Endothelial cell of umbilical vein (primary cell): ENCODE data around the gene GPR61. TPM values are rescaled to one million over a fixed set of nuclear protein-coding genes. Genes with fewer than 3 reads are reported as not detected.

Source experiments
- BruUV-seq: library from RNA; stranded (reverse); fragments of 400-500 nt; replicated peaks from 2 replicates; lab custom pipeline; 2021; lab: Mats Ljungman, UMichigan
- CTCF ChIA-PET: fragments of 300-600, 350-600 bp; sonication (Branson Sonifier 250); formaldehyde crosslinking; loops from one replicate; lab custom pipeline; 2021; ENCODE audit warnings: antibody characterized with exemption, inconsistent platforms; lab: Charles Lee
- POLR2A ChIA-PET: fragments of 300-600, 350-600 bp; sonication (Branson Sonifier 250); formaldehyde crosslinking; loops from one replicate; lab custom pipeline; 2021; ENCODE audit warnings: antibody characterized with exemption, inconsistent platforms; lab: Charles Lee
- DNase-seq: peaks from one replicate; pipeline ENCODE4 v3.0.0-alpha.2; 2011; ENCODE audit warnings: low read depth, low spot score
- FAIRE-seq: peaks from 2 replicates; lab custom pipeline; 2011; peaks lifted over from hg19 to GRCh38; lab: Jason Lieb, UNC
- H2AFZ ChIP-seq: 2 replicates; pipeline ENCODE4 v1.6.0; 2012; ENCODE audit warnings: low read depth, low read length, control low read depth, inconsistent platforms
- H3K27ac ChIP-seq: 2 replicates; pipeline ENCODE4 v1.5.1; 2011; ENCODE audit warnings: low read depth, mild to moderate bottlenecking, control low read depth, low read length, moderate library complexity; ENCODE audit not compliant: insufficient read depth
- H3K27me3 ChIP-seq, 2 experiments: 2 replicates each; pipeline versions ENCODE4 v1.6.0 to v1.6.1; 2011; ENCODE audit warnings: low read length in 2 of 2, mixed read lengths in 1 of 2; ENCODE audit not compliant: control insufficient read depth in 2 of 2, insufficient read depth in 2 of 2
- H3K36me3 ChIP-seq, 2 experiments: 2 replicates in 1 of 2; 3 replicates in 1 of 2; pipeline ENCODE4 v1.5.1; 2011; ENCODE audit warnings: low read length in 2 of 2, mild to moderate bottlenecking in 1 of 2, moderate library complexity in 1 of 2; ENCODE audit not compliant: control insufficient read depth in 2 of 2, insufficient read depth in 2 of 2; ENCODE audit errors: extremely low read depth in 1 of 2
- H3K4me1 ChIP-seq: 3 replicates; pipeline ENCODE4 v1.5.1; 2011; ENCODE audit warnings: mild to moderate bottlenecking, low read length; ENCODE audit not compliant: control insufficient read depth, insufficient read depth; ENCODE audit errors: extremely low read depth
- H3K4me2 ChIP-seq: 2 replicates; pipeline ENCODE4 v1.6.1; 2011; ENCODE audit warnings: low read length, control low read depth, mixed read lengths; ENCODE audit not compliant: insufficient read depth
- H3K4me3 ChIP-seq, 3 experiments: fragments of 200-600 bp in 1 of 3; sonication (generic), shearing (Covaris generic) in 1 of 3; replicated peaks in 1 of 3; 2 replicates each; pipeline ENCODE4 v1.5.1; 2011 to 2016; ENCODE audit warnings: control low read depth in 3 of 3, low read length in 3 of 3, mild to moderate bottlenecking in 2 of 3, inconsistent platforms in 1 of 3, low read depth in 1 of 3, moderate library complexity in 1 of 3; ENCODE audit not compliant: insufficient read depth in 1 of 3
- H3K79me2 ChIP-seq: 2 replicates; pipeline ENCODE4 v1.6.0; 2012; ENCODE audit warnings: low read length, inconsistent platforms; ENCODE audit not compliant: control insufficient read depth, insufficient read depth
- H3K9ac ChIP-seq: replicated peaks from 2 replicates; pipeline ENCODE3; 2011; ENCODE audit warnings: low read length, control low read depth; ENCODE audit not compliant: insufficient read depth; ENCODE audit errors: extremely low read depth
- H3K9me1 ChIP-seq: replicated peaks from 3 replicates; pipeline ENCODE4 v1.6.0; 2011; ENCODE audit warnings: mild to moderate bottlenecking, low read length; ENCODE audit not compliant: control insufficient read depth, insufficient read depth; ENCODE audit errors: extremely low read depth
- H3K9me3 ChIP-seq: replicated peaks from 2 replicates; pipeline ENCODE4 v1.5.1; 2012; ENCODE audit warnings: low read length, inconsistent platforms; ENCODE audit not compliant: control insufficient read depth, insufficient read depth
- H4K20me1 ChIP-seq: replicated peaks from 2 replicates; pipeline ENCODE3; 2011; ENCODE audit warnings: mild to moderate bottlenecking, low read length; ENCODE audit not compliant: control insufficient read depth, insufficient read depth; ENCODE audit errors: extremely low read depth
- CTCF ChIP-seq, 2 donors: IDR thresholded peaks; 1 replicate in 1 of 2; 2 replicates in 1 of 2; pipeline ENCODE4 v1.5.1; 2011; ENCODE audit warnings: low read length in 2 of 2, mild to moderate bottlenecking in 2 of 2, moderate library complexity in 2 of 2, control low read depth in 1 of 2, inconsistent platforms in 1 of 2, low read depth in 1 of 2; ENCODE audit not compliant: insufficient read depth in 1 of 2; ENCODE audit errors: extremely low read depth in 1 of 2
- EZH2 ChIP-seq: IDR thresholded peaks from 2 replicates; pipeline ENCODE4 v1.6.1; 2012; ENCODE audit warnings: borderline replicate concordance, low read depth, mild to moderate bottlenecking, moderate library complexity, low read length, inconsistent platforms; ENCODE audit not compliant: severe bottlenecking
- FOS ChIP-seq: IDR thresholded peaks from 2 replicates; pipeline ENCODE4 v1.6.1; 2011; ENCODE audit warnings: mild to moderate bottlenecking, low read length, moderate library complexity, borderline replicate concordance; ENCODE audit not compliant: insufficient read depth
- GATA2 ChIP-seq: IDR thresholded peaks from 2 replicates; pipeline ENCODE4 v1.7.0; 2011; ENCODE audit warnings: low read depth, mild to moderate bottlenecking, moderate library complexity, mixed read lengths, low read length; ENCODE audit not compliant: insufficient read length, insufficient read depth
- JUN ChIP-seq: IDR thresholded peaks from 2 replicates; pipeline ENCODE4 v1.6.1; 2011; ENCODE audit warnings: borderline replicate concordance, low read depth; ENCODE audit not compliant: insufficient read length, insufficient read depth
- MAX ChIP-seq: IDR thresholded peaks from 2 replicates; pipeline ENCODE4 v1.6.1; 2011; ENCODE audit not compliant: insufficient read depth, insufficient read length
- MYC ChIP-seq: IDR thresholded peaks from one replicate; pipeline ENCODE4 v1.6.1; 2011; ENCODE audit warnings: mild to moderate bottlenecking, low read depth, low read length
- POLR2A ChIP-seq: IDR thresholded peaks from 2 replicates; pipeline ENCODE4 v1.6.1; 2012; ENCODE audit warnings: low read depth, mild to moderate bottlenecking, control low read depth, low read length
- POLR2AphosphoS5 ChIP-seq: IDR thresholded peaks from 2 replicates; pipeline ENCODE4 v1.6.1; 2012; ENCODE audit warnings: low read depth, mild to moderate bottlenecking, control low read depth, low read length, moderate library complexity; ENCODE audit not compliant: insufficient read depth
- dilution Hi-C: fragments of 300-500 bp; cut with MboI; formaldehyde crosslinking; loops from one replicate; pipeline ENCODE4 v1.15.0; 2019; ENCODE audit warnings: low sequenced_read_pairs; ENCODE audit not compliant: extremely low pct_ligation_motif_present
- intact Hi-C: fragments of 100-400 bp; cut with micrococcal nuclease; formaldehyde crosslinking; loops from one replicate; pipeline ENCODE4 v1.10.0; 2022
- polyA plus RNA-seq, 4 experiments: library from polyadenylated mRNA; depleted of rRNA in 3 of 4; stranded (reverse) in 3 of 4; unstranded in 1 of 4; fragments of >200 nt; gene quantifications; 2 replicates each; pipeline versions ENCODE4 v1.2.1 to v1.2.3, GENCODE V29; 2011 to 2012; ENCODE audit warnings: missing spikeins in 1 of 4
- total RNA-seq: library from RNA; stranded (reverse); gene quantifications from 2 replicates; pipeline ENCODE4 v1.2.3, GENCODE V29; 2021

GPR61 gene
- total and polyA plus RNA-seq, 2 donors (not counting 3 experiments of a cell fraction or from before 2014, with no cell fraction given): not detected

GRCh38 chr1:109566982-109567381, 27.3 kb downstream of the GPR61 start:
- no TSS peak for BruUV-seq
- FAIRE-seq: no peak
- Histone ChIP-seq H3K9me1 (no peaks in the 10 kb centered on the region), H2AFZ (no peak overlapping the region), H3K4me2 (no peak overlapping the region), H3K79me2 (peaks cover 98% of the 10 kb centered on the region), H3K27me3 (no peaks in the 10 kb centered on the region), H3K9ac (no peak overlapping the region), H3K9me3 (no peaks in the 10 kb centered on the region), H3K4me3 (no peak overlapping the region), H3K27ac (no peak overlapping the region), H4K20me1 (peaks cover 12% of the 10 kb centered on the region), H3K4me1 (peaks cover 12% of the 10 kb centered on the region), H3K36me3 (no peaks in the 10 kb centered on the region)
- intact Hi-C loops (no loop called here), dilution Hi-C loops (no loop called here)
- no peak for TF ChIP-seq MAX
- no peak for TF ChIP-seq FOS
- no peak for TF ChIP-seq CTCF (IDR thresholded peaks at IDR 0.05; ENCODE audit: extremely low read depth in 1 of 2, insufficient read depth in 1 of 2, low read depth in 1 of 2, low read length in 2 of 2)
- no peak for TF ChIP-seq EZH2
- TF ChIP-seq POLR2AphosphoS5: no peak
- no peak for TF ChIP-seq GATA2
- no peak for TF ChIP-seq POLR2A
- no peak for TF ChIP-seq JUN
- no peak for TF ChIP-seq MYC
- POLR2A ChIA-PET: no interaction called here
- CTCF ChIA-PET: no interaction called here
- DNase-seq: no peak
